Activated CD4-positive, alpha-beta T cell treated with anti-CD3 and anti-CD28 coated beads, Interleukin-2, amount 10 ng/mL, durations not matched to agents 7 days and 5 days (primary cell): ENCODE results near the gene PDE6H. TPM values are rescaled to one million over a fixed set of nuclear protein-coding genes. Genes with fewer than 3 reads are reported as not detected.
A peak's percentile ranks its signal among the peaks of the same experiment; 100 is the strongest.

Experiments used
- CTCF ChIA-PET: fragments of 350-600 bp; sonication (Branson Sonifier 250); formaldehyde crosslinking; loops from one replicate; lab custom pipeline; 2021; ENCODE audit warnings: antibody characterized with exemption; lab: Charles Lee
- POLR2A ChIA-PET: fragments of 350-600 bp; sonication (Branson Sonifier 250); formaldehyde crosslinking; loops from one replicate; lab custom pipeline; 2021; ENCODE audit warnings: antibody characterized with exemption; lab: Charles Lee
- DNase-seq: peaks from one replicate; pipeline ENCODE4 v3.0.0-alpha.2; 2020
- H3K27ac Mint-ChIP-seq: one replicate; pipeline ENCODE4 v1.8.0; 2021; ENCODE audit warnings: mild to moderate bottlenecking, moderate library complexity, mixed read lengths
- H3K27me3 Mint-ChIP-seq: one replicate; pipeline ENCODE4 v1.8.0; 2021; ENCODE audit warnings: mixed read lengths
- H3K36me3 Mint-ChIP-seq: one replicate; pipeline ENCODE4 v1.8.0; 2021; ENCODE audit warnings: low read depth, mixed read lengths
- H3K4me1 Mint-ChIP-seq: one replicate; pipeline ENCODE4 v1.8.0; 2021; ENCODE audit warnings: mixed read lengths
- H3K4me3 Mint-ChIP-seq: one replicate; pipeline ENCODE4 v1.8.0; 2021; ENCODE audit warnings: mild to moderate bottlenecking, moderate library complexity, mixed read lengths
- H3K9me3 Mint-ChIP-seq: one replicate; pipeline ENCODE4 v1.8.0; 2021; ENCODE audit warnings: mixed read lengths
- total RNA-seq, 2 experiments: library from RNA; stranded (reverse); gene quantifications; one replicate each; pipeline ENCODE4 v1.2.3, GENCODE V29; 2021

PDE6H gene
- total RNA-seq = not detected

DNA sequence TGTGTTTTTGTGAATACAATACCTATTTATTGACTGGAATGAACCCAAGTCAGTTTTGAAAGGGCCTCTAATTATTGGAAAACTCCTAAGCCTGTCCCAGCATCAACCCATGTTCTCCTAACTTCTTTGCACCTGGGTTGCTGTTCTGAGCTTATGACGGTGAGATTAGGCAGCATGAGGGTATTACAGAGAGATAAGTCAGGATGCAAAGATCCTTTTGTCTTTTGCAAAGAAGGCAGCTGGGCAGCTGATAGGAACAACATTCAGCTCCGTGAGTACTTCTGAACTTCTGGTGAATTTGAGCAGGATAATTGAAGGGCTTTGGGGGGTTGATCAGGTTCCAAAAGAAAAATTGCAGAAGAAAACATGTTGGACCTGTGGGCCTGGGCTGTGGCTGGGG is at the start of gene PDE6H:
Gene PDE6H (plus strand): TSS at position 227 of the 400 bp plus-strand sequence. CDS start 4,971 bp downstream, outside the sequence.
- H3K9me3 Mint-ChIP-seq = peaks cover 11% of the 10 kb centered on the region
- H3K4me3 Mint-ChIP-seq = no peak within 1 kb of the TSS
- H3K4me1 Mint-ChIP-seq = peaks cover 17% of the 10 kb centered on the region
- H3K27me3 Mint-ChIP-seq = no peaks in the 10 kb centered on the region
- POLR2A ChIA-PET = no interaction called here
- DNase-seq = no peak
- peaks cover 10% of the 10 kb centered on the region for H3K36me3 Mint-ChIP-seq
- H3K27ac Mint-ChIP-seq = no peak within 1 kb of the TSS
- CTCF ChIA-PET = interaction anchor here (0.6 to 1.1 kb wide), 4 partner anchors 11 to 204 kb away, joined by 3 to 5 read pairs (median 4); partner anchors contain the start of gene ARHGDIB

DNA sequence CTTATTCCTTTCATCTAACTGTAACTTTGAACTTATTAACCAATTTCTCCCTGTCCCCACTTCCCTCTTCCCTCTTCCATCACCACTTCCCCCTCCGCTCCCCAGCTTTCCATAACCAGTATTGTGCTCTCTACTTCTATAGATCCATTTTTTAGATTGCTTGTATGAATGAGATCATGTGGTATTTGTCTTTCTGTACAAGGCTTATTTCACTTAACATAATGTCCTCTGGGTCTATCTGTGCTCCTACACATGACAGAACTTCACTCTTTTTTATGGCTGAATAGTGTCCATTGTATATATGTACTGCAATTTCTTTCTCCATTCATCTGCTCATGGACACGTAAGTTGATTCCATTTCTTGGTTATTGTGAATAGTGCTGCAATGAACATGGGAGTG is 48.9 kb upstream of the PDE6H start:
- H3K4me1 Mint-ChIP-seq = peaks cover 22% of the 10 kb centered on the region
- H3K9me3 Mint-ChIP-seq = no peaks in the 10 kb centered on the region
- no peak overlapping the region for H3K4me3 Mint-ChIP-seq
- CTCF ChIA-PET = no interaction called here
- peaks cover 56% of the 10 kb centered on the region for H3K36me3 Mint-ChIP-seq
- H3K27ac Mint-ChIP-seq = no peak overlapping the region
- H3K27me3 Mint-ChIP-seq = no peaks in the 10 kb centered on the region
- no peak for DNase-seq
- POLR2A ChIA-PET = no interaction called here

DNA sequence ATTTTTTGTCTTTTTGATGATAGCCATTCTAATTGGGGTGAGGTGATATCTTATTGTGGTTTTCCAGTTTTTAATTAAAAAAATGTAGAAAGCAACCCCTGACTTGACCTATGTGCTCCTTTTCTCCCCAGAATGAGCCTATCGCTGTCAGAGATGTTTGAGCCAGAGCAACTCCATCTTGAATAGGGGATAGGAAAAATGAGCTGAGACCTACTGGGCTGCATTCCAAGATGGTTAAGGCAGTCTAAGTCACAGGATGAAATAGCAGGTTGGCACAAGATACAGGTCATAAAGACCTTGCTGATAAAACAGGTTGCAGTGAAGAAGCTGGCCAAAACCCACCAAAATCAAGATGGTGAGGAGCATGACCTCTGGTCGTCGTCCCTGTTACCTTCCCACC is 48.3 kb upstream of the PDE6H start:
- H3K27me3 Mint-ChIP-seq = no peaks in the 10 kb centered on the region
- ChIA-PET CTCF (no interaction called here), POLR2A (no interaction called here)
- peaks cover 18% of the 10 kb centered on the region for H3K4me1 Mint-ChIP-seq
- no peak overlapping the region for H3K27ac Mint-ChIP-seq
- H3K4me3 Mint-ChIP-seq = no peak overlapping the region
- no peaks in the 10 kb centered on the region for H3K9me3 Mint-ChIP-seq
- peaks cover 53% of the 10 kb centered on the region for H3K36me3 Mint-ChIP-seq
- no peak for DNase-seq

DNA sequence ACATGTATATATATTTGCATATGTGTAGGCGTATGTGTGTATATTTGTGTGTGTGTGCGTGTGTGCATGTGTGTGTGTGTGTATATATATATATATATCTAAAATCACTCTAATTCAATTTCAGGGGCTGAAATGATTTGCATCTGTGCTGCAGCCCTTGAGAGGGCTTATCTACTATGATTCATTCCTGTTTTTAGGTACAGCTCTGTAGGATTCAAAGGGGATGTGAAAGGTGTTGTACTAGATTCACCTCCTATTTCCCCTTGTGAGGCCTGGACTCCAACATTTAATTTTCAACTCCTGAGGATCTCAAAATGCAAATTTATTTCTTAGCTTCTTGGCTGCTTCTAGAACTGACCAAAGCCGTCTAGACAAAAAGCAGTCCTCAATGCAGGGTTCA is 45.6 kb upstream of the PDE6H start:
- CTCF ChIA-PET = interaction anchor here (0.8 to 1.0 kb wide), 2 partner anchors 10 to 153 kb away, joined by 3 to 4 read pairs; a partner anchor contains a TSS
- POLR2A ChIA-PET = no interaction called here
- Mint-ChIP-seq H3K9me3 (no peaks in the 10 kb centered on the region), H3K27me3 (no peaks in the 10 kb centered on the region), H3K4me1 (no peaks in the 10 kb centered on the region), H3K4me3 (no peak overlapping the region), H3K27ac (no peak overlapping the region), H3K36me3 (peaks cover 47% of the 10 kb centered on the region)
- DNase-seq = no peak

DNA sequence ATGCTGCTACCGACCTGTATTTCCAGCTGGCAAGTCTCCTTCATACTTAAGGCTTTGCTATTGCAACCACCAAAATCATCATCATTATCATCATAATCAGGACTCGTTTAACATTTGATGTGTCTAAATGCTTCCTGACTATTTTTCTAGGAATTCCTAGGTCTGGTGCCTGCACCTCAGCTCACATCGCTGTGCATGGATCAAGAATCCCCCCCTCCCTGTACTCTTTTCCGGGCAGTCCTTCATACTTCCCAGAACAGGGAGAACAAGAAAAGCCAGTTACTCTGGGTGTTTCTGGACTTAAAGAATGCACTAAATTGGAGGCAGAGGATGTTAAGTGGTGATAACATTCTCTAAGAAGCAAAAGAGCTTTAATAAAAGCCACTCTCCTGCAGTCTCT is 43.9 kb upstream of the PDE6H start:
- ChIA-PET CTCF (no interaction called here), POLR2A (no interaction called here)
- H3K4me1 Mint-ChIP-seq = no peaks in the 10 kb centered on the region
- H3K27ac Mint-ChIP-seq = no peak overlapping the region
- no peak overlapping the region for H3K4me3 Mint-ChIP-seq
- no peaks in the 10 kb centered on the region for H3K27me3 Mint-ChIP-seq
- peaks cover 56% of the 10 kb centered on the region for H3K36me3 Mint-ChIP-seq
- no peak for DNase-seq
- H3K9me3 Mint-ChIP-seq = no peaks in the 10 kb centered on the region

DNA sequence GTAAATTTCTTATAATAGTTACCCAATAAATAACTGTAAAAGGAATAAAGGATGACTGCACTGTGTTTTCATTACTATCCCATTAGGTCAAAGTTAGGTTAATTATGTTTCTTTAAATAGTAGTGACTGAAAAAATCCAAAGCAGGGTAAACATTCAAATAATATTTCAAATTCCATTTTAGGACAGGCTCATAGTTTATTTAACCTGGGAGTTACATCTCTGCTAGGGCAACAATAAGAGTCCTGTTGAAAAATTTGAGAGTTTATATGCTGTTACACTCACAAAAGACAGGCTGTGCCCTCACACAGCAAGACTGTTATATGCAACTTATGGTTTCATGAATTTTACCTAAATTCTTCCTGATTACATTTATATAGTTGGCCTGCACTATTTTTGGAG is 42.5 kb upstream of the PDE6H start:
- H3K36me3 Mint-ChIP-seq = peaks cover 62% of the 10 kb centered on the region

DNA sequence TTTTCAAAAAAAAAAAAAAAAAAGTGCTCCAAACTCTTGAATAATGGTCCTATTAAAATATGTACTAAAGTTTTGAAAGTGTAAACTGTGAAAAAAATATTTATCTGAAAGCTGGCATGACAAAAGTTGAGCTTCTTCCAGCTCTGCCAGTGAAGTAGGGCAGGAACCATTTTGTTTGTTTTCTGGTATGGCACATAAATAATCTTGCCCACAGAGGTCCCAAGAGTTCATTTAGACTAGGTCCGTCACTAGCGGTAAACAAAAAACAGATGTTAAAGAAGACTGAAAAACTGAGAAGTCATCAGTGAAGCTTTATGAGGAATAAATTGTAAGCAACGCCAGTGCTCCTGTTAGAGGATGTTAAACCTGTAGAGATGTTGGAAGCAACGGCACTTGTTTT is 41.5 kb upstream of the PDE6H start:
- H3K9me3 Mint-ChIP-seq = no peaks in the 10 kb centered on the region
- POLR2A ChIA-PET = interaction anchor here (0.6 kb wide), 1 partner anchor 157 kb away, joined by 8 read pairs; no protein-coding TSS in a partner anchor
- no peak overlapping the region for H3K27ac Mint-ChIP-seq
- H3K27me3 Mint-ChIP-seq = no peaks in the 10 kb centered on the region
- CTCF ChIA-PET = interaction anchor here (0.6 to 0.9 kb wide), 3 partner anchors 9 to 47 kb away, joined by 3 to 4 read pairs (median 3); no protein-coding TSS in a partner anchor
- H3K4me3 Mint-ChIP-seq = no peak overlapping the region
- H3K36me3 Mint-ChIP-seq = peaks cover 66% of the 10 kb centered on the region
- DNase-seq = no peak
- H3K4me1 Mint-ChIP-seq = no peaks in the 10 kb centered on the region

More for the DNA sequence above, 42.5 kb upstream of the PDE6H start:
- no peaks in the 10 kb centered on the region for H3K27me3 Mint-ChIP-seq
- ChIA-PET POLR2A (no interaction called here), CTCF (no interaction called here)
- H3K27ac Mint-ChIP-seq = no peak overlapping the region
- DNase-seq = no peak
- no peaks in the 10 kb centered on the region for H3K9me3 Mint-ChIP-seq
- H3K4me1 Mint-ChIP-seq = no peaks in the 10 kb centered on the region
- H3K4me3 Mint-ChIP-seq = no peak overlapping the region

DNA sequence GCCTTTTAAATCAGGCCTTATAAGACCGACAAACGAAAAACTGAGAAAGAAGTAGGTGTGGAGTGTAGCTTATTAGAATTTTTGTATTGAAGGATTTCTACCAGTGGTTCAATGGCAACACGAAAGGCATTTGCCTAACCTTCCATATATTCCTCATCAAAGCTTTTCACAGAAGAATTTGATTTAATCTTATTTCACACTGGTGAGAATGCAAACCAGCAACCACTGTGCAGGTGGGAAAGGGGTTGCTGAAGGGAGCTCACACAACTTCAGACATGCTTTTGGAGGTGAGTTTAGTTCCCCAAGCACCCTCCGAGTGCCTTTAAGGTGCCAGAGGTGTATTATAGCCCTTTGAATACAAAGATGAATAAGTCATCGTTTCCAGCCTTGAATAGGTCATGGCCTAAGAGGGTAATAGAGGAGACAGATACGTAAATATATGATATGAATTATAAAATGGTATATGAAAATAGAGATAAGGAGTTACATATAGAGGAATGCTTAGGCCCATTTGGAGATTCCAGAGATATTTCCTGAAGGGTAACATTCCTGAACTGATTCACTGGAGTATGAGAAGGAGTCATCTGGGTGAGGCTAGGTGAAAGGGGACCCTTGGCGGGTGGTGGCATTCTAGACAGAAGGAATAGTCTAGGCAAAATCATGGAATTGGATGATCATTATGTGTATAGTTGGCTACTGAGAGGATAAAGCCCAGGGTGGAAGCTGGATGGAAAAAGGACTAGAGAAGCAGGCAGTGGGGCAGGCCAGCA is 40.9 kb upstream of the PDE6H start:
- POLR2A ChIA-PET = interaction anchor here (0.6 kb wide), 1 partner anchor 157 kb away, joined by 8 read pairs; no protein-coding TSS in a partner anchor
- CTCF ChIA-PET = interaction anchor here (0.6 to 0.9 kb wide), 3 partner anchors 9 to 47 kb away, joined by 3 to 4 read pairs (median 3); no protein-coding TSS in a partner anchor
- no peaks in the 10 kb centered on the region for H3K27me3 Mint-ChIP-seq
- H3K9me3 Mint-ChIP-seq = no peaks in the 10 kb centered on the region
- no peak overlapping the region for H3K4me3 Mint-ChIP-seq
- peaks cover 68% of the 10 kb centered on the region for H3K36me3 Mint-ChIP-seq
- H3K27ac Mint-ChIP-seq = no peak overlapping the region
- H3K4me1 Mint-ChIP-seq = no peaks in the 10 kb centered on the region
- DNase-seq = no peak

DNA sequence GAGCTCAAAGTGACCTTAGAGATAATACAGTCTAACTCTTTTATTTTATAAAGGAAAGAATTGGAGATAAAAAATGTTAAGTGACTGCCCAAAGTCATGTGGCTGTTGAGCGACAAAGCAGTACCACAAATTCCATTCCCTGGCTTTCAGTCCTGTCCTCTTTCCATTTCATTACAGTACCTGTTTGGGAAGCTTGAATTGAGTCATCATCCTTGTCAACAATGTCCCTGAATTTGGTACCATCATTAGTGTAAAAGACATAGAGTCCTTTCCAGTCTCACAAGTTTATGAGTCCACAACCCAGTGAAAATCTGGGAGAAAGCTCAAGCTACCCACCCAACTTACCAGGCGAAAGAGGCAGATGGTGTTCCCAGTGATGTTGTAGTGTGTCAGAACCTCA is 38.3 kb upstream of the PDE6H start:
- peaks cover 72% of the 10 kb centered on the region for H3K36me3 Mint-ChIP-seq
- peaks cover 6% of the 10 kb centered on the region for H3K4me1 Mint-ChIP-seq
- H3K4me3 Mint-ChIP-seq = no peak overlapping the region
- no peak for DNase-seq
- H3K27me3 Mint-ChIP-seq = no peaks in the 10 kb centered on the region
- H3K27ac Mint-ChIP-seq = no peak overlapping the region
- POLR2A ChIA-PET = interaction anchor here (0.6 kb wide), 1 partner anchor 21 kb away, joined by 4 read pairs; no protein-coding TSS in a partner anchor
- CTCF ChIA-PET = no interaction called here
- H3K9me3 Mint-ChIP-seq = no peaks in the 10 kb centered on the region

DNA sequence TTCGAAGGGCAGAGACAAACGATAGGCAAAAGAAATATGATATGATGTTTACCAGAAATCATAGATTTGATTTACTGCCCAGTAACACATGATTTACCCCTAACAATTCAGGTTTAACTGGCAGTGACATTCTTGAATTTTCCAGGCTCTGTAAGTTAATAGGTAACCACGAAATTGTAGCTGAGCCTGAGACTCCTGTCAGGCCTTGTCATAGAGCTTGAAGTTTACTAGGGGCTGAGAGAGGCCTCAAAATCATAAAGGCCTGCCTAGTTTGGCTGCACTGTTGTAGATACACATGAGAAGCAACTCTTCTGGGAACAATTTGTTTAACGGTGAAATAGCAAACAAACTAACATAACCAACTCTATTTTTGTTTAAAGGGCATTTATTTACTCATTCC is 37.8 kb upstream of the PDE6H start:
- POLR2A ChIA-PET = no interaction called here
- Mint-ChIP-seq H3K4me1 (peaks cover 11% of the 10 kb centered on the region), H3K27me3 (no peaks in the 10 kb centered on the region), H3K9me3 (no peaks in the 10 kb centered on the region), H3K36me3 (peaks cover 77% of the 10 kb centered on the region), H3K4me3 (no peak overlapping the region), H3K27ac (no peak overlapping the region)
- DNase-seq = no peak
- CTCF ChIA-PET = no interaction called here

DNA sequence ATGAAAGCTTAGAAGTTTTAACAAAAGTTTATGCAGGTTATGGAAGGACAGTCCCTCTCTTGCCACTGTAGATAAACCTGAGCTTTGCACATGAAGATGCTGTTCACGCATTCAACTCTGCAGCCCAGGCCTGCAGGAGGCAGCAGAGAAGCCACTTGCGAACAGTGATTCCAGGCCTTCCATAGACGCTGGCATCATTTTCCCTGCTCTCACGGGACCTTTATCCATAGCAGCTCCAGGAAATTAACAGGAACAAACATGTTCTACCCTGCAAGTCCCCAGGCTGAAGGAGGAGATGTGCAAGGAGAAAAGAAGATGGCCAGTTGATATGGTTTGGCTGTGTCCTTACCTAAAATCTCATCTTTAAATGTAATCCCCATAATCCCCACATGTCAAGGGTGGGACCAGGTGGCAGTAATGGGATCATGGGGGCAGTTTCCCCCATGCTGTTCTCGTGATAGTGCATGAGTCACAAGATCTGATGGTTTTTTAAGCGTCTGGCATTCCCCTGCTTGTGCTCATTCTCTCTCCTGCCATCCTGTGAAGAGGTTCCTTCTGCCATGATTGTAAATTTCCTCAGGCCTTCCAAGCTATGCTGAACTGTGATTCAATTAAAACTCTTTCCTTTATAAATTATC is 36.5 kb upstream of the PDE6H start:
- Mint-ChIP-seq H3K9me3 (no peaks in the 10 kb centered on the region), H3K27me3 (no peaks in the 10 kb centered on the region), H3K27ac (no peak overlapping the region), H3K36me3 (peaks cover 83% of the 10 kb centered on the region), H3K4me1 (peaks cover 23% of the 10 kb centered on the region), H3K4me3 (no peak overlapping the region)
- CTCF ChIA-PET = interaction anchor here (0.8 to 2.1 kb wide), 4 partner anchors 9 to 59 kb away, joined by 3 to 6 read pairs (median 4); no protein-coding TSS in a partner anchor
- DNase-seq = no peak
- POLR2A ChIA-PET = interaction anchor here (1.0 kb wide), 1 partner anchor 24 kb away, joined by 6 read pairs; no protein-coding TSS in a partner anchor

DNA sequence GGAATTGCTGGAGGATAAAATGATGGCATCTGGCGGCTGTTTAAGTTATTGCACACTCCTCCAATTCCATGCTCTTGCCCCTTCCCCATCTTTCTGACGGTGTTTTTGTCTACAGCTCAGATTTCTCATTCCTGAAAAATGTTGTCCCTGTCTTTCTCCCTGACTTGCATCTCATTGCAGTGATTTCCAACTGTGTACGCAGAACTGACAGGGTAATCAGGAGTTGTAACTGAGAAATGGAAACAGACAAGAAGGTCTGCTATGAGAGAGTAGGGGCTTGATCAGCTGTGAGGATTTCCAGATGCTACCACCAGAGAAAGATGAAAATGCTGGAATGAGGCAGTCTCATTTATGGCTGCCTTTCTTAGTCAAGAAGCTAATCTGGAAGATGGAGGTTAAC is 35.8 kb upstream of the PDE6H start:
- no peak overlapping the region for H3K27ac Mint-ChIP-seq
- H3K36me3 Mint-ChIP-seq = peaks cover 86% of the 10 kb centered on the region
- no peak for DNase-seq
- no peaks in the 10 kb centered on the region for H3K9me3 Mint-ChIP-seq
- H3K27me3 Mint-ChIP-seq = no peaks in the 10 kb centered on the region
- POLR2A ChIA-PET = interaction anchor here (1.0 kb wide), 1 partner anchor 23 kb away, joined by 6 read pairs; no protein-coding TSS in a partner anchor
- CTCF ChIA-PET = interaction anchor here (1.2 to 2.1 kb wide), 5 partner anchors 9 to 59 kb away, joined by 3 to 6 read pairs (median 4); no protein-coding TSS in a partner anchor
- peaks cover 26% of the 10 kb centered on the region for H3K4me1 Mint-ChIP-seq
- no peak overlapping the region for H3K4me3 Mint-ChIP-seq

DNA sequence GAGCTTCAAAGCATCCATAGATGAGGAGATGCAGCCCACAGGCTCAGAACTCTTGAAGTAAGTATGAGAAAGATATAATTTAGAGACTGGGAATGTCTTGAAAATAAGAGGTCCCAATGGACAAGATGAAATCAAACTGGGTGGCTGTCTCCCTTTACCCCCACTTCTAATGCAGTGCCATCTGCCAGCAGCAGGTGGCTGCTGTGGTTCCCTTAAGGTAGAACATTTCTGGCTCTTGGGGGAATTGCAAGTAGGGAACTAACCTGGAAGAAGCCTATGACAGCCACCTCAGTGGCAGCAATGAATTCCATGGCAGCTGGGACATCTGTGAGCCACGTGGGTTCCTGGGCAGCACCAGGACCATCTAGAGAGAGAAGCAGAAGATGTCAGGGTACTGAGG is 35.2 kb upstream of the PDE6H start:
- ChIA-PET CTCF (interaction anchor here (1.2 to 2.1 kb wide), 4 partner anchors 8 to 42 kb away, joined by 3 to 5 read pairs (median 4); no protein-coding TSS in a partner anchor), POLR2A (no interaction called here)
- H3K4me1 Mint-ChIP-seq = peaks cover 32% of the 10 kb centered on the region
- no peak for DNase-seq
- H3K27me3 Mint-ChIP-seq = no peaks in the 10 kb centered on the region
- no peak overlapping the region for H3K4me3 Mint-ChIP-seq
- H3K36me3 Mint-ChIP-seq = peaks cover 86% of the 10 kb centered on the region
- peak overlapping the region; percentile 5 for H3K27ac Mint-ChIP-seq
- H3K9me3 Mint-ChIP-seq = no peaks in the 10 kb centered on the region
